Mesenchymal stem cell (in vitro differentiated cells and primary cell): ENCODE measurements around the gene FNDC4. TPM values are rescaled to one million over a fixed set of nuclear protein-coding genes. Genes with fewer than 3 reads are reported as not detected.
A peak's percentile ranks its signal among the peaks of the same experiment; 100 is the strongest.
"Not testable (repeated sequence)": the region's sequence is repeated elsewhere in the genome, so short reads cannot be mapped to it uniquely, and the experiment has no call there.

Experiments used
- DNase-seq: peaks from one replicate; pipeline ENCODE4 v3.0.0-alpha.2; 2013
- H2AFZ ChIP-seq: one replicate; pipeline ENCODE4 v1.6.1; 2013; ENCODE audit warnings: low read depth, mild to moderate bottlenecking, control low read depth, inconsistent platforms, low read length, moderate library complexity
- H2AK5ac ChIP-seq: 2 replicates; pipeline ENCODE4 v1.6.1; 2013; ENCODE audit warnings: low read length, moderate library complexity, mild to moderate bottlenecking, inconsistent platforms; ENCODE audit not compliant: severe bottlenecking
- H2BK120ac ChIP-seq: one replicate; pipeline ENCODE4 v1.6.1; 2013; ENCODE audit warnings: low read depth, mild to moderate bottlenecking, inconsistent platforms, low read length, moderate library complexity
- H2BK12ac ChIP-seq, 2 experiments: one replicate each; pipeline ENCODE4 v1.6.1; 2013; ENCODE audit warnings: inconsistent platforms in 2 of 2, low read length in 2 of 2, mild to moderate bottlenecking in 2 of 2, moderate library complexity in 2 of 2, control low read depth in 1 of 2
- H2BK15ac ChIP-seq: one replicate; pipeline ENCODE4 v1.6.1; 2013; ENCODE audit warnings: mild to moderate bottlenecking, low read depth, inconsistent platforms; ENCODE audit not compliant: poor library complexity, severe bottlenecking
- H2BK5ac ChIP-seq: 2 replicates; pipeline ENCODE4 v1.6.1; 2013; ENCODE audit warnings: low read depth, mild to moderate bottlenecking, low read length, control low read depth, inconsistent platforms; ENCODE audit not compliant: poor library complexity, severe bottlenecking
- H3K14ac ChIP-seq, 2 experiments: one replicate each; pipeline ENCODE4 v1.6.1; 2013; ENCODE audit warnings: inconsistent platforms in 2 of 2, low read length in 2 of 2, control low read depth in 1 of 2, mild to moderate bottlenecking in 1 of 2, moderate library complexity in 1 of 2
- H3K18ac ChIP-seq, 2 experiments: one replicate each; pipeline ENCODE4 v1.6.1; 2013; ENCODE audit warnings: inconsistent platforms in 2 of 2, low read length in 2 of 2, control low read depth in 1 of 2, low read depth in 1 of 2, mild to moderate bottlenecking in 1 of 2
- H3K23ac ChIP-seq, 2 experiments: one replicate each; pipeline ENCODE4 v1.6.1; 2013; ENCODE audit warnings: inconsistent platforms in 2 of 2, low read length in 2 of 2, mild to moderate bottlenecking in 2 of 2, moderate library complexity in 2 of 2, control low read depth in 1 of 2
- H3K27ac ChIP-seq: 2 replicates; pipeline ENCODE4 v1.5.1; 2013; ENCODE audit warnings: mild to moderate bottlenecking, moderate library complexity, low read length, control low read depth, inconsistent platforms; ENCODE audit not compliant: poor library complexity, severe bottlenecking
- H3K27me3 ChIP-seq, 2 experiments: 2 replicates each; pipeline versions ENCODE4 v1.6.1 to v1.7.0; 2013; ENCODE audit warnings: low read length in 2 of 2, mild to moderate bottlenecking in 2 of 2, moderate library complexity in 2 of 2, control low read depth in 1 of 2, inconsistent platforms in 1 of 2; ENCODE audit not compliant: control insufficient read depth in 1 of 2, insufficient read depth in 1 of 2
- H3K36me3 ChIP-seq, 2 experiments: 2 replicates each; pipeline versions ENCODE4 v1.6.1 to v1.7.0; 2013; ENCODE audit warnings: low read length in 2 of 2, control low read depth in 1 of 2, inconsistent platforms in 1 of 2, low read depth in 1 of 2, mild to moderate bottlenecking in 1 of 2; ENCODE audit not compliant: insufficient read depth in 2 of 2, control insufficient read depth in 1 of 2
- H3K4ac ChIP-seq, 2 experiments: one replicate each; pipeline ENCODE4 v1.6.1; 2013; ENCODE audit warnings: inconsistent platforms in 2 of 2, low read length in 2 of 2, mild to moderate bottlenecking in 2 of 2, moderate library complexity in 2 of 2, control low read depth in 1 of 2, low read depth in 1 of 2
- H3K4me1 ChIP-seq: 2 replicates; pipeline ENCODE4 v1.6.1; 2013; ENCODE audit warnings: low read depth, low read length, control low read depth; ENCODE audit not compliant: control insufficient read depth, insufficient read depth
- H3K4me2 ChIP-seq: 2 replicates; pipeline ENCODE4 v1.6.1; 2013; ENCODE audit warnings: low read length, mild to moderate bottlenecking, inconsistent platforms; ENCODE audit not compliant: poor library complexity, severe bottlenecking
- H3K4me3 ChIP-seq, 2 experiments: 2 replicates each; pipeline versions ENCODE4 v1.5.1 to v1.7.0; 2013; ENCODE audit warnings: low read length in 2 of 2, mild to moderate bottlenecking in 2 of 2, control low read depth in 1 of 2, low read depth in 1 of 2; ENCODE audit not compliant: insufficient read depth in 1 of 2
- H3K79me1 ChIP-seq: replicated peaks from 2 replicates; pipeline ENCODE4 v1.6.1; 2013; ENCODE audit warnings: mild to moderate bottlenecking, control low read depth, low read length, inconsistent platforms; ENCODE audit not compliant: poor library complexity, severe bottlenecking
- H3K9ac ChIP-seq: 2 replicates; pipeline ENCODE4 v1.7.0; 2013; ENCODE audit warnings: mild to moderate bottlenecking, low read length, moderate library complexity
- H3K9me3 ChIP-seq: 2 replicates; pipeline ENCODE4 v1.7.0; 2013; ENCODE audit warnings: mild to moderate bottlenecking, low read length; ENCODE audit not compliant: control insufficient read depth
- H4K8ac ChIP-seq: one replicate; pipeline ENCODE4 v1.6.1; 2013; ENCODE audit warnings: inconsistent platforms, mild to moderate bottlenecking, low read length, moderate library complexity
- H4K91ac ChIP-seq: one replicate; pipeline ENCODE4 v1.6.1; 2013; ENCODE audit warnings: mild to moderate bottlenecking, low read length, inconsistent platforms
- WGBS: methylation state at CpG from one replicate; pipeline ENCODE4 v1.1.7; 2013; ENCODE audit warnings: mixed read lengths; 5-methylcytosine and 5-hydroxymethylcytosine counted together
- polyA plus RNA-seq, 2 experiments: library from polyadenylated mRNA; stranded (reverse); fragments of 200-250 nt; gene quantifications; one replicate each; pipeline ENCODE4 v1.2.3, GENCODE V29; 2013

The FNDC4 gene, protein sequence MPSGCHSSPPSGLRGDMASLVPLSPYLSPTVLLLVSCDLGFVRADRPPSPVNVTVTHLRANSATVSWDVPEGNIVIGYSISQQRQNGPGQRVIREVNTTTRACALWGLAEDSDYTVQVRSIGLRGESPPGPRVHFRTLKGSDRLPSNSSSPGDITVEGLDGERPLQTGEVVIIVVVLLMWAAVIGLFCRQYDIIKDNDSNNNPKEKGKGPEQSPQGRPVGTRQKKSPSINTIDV
- polyA plus RNA-seq (2013, experiment 1 of 2) = 3.7 TPM
- polyA plus RNA-seq (2013, experiment 2 of 2) = 3.2 TPM

DNA sequence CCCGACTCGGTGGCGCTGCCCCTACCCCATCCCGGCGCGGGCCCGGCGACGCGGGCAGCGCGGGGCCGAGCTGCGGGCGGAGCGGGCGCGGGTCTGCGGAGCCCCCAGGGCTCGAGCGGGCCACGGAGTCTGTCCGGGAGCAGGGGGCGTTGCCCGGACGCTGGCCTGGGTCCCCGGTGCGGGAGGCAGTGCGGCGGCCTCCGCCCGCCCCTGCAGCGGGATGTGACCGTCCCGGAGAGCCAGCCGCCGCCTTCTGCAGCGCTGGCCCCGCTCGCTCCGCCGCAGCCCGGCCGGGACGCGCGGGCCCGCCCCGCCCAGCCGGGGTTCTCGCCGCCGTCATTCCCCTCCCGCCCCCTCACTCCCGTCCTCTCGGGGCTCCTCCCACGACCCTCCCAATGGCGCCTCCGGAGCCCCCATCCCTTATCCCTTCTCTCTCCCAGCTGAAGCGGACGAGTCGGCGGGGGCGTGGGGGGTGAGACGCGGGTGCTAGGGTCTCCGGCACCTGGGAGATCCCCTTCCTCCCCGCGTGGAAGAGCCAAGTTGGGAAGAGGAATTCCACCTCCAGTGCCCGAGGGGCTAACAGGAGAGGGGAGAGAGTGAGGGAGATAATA is at the start of gene FNDC4:
Gene FNDC4 (minus strand): TSS at position 257 of the 611 bp plus-strand sequence. CDS start 521 bp downstream, outside the sequence.
- no peak within 1 kb of the TSS for H2BK5ac ChIP-seq
- H3K36me3 ChIP-seq = peaks cover 4 to 22% of the 10 kb centered on the region in 2 experiments
- peak within 1 kb of the TSS in 1 of 2 experiments; percentile 63 for H3K18ac ChIP-seq
- no peaks in the 10 kb centered on the region for H3K9me3 ChIP-seq
- H2BK15ac ChIP-seq = peak within 1 kb of the TSS; percentile 74
- H3K4me1 ChIP-seq = peaks cover 12% of the 10 kb centered on the region
- no peak within 1 kb of the TSS for H3K27ac ChIP-seq
- no peak within 1 kb of the TSS for H3K14ac ChIP-seq
- H3K27me3 ChIP-seq = peaks cover 0 to 25% of the 10 kb centered on the region in 2 experiments
- H3K23ac ChIP-seq = no peak within 1 kb of the TSS
- WGBS = 0% methylated on average over 30 of the region's 70 CpGs
- H3K4ac ChIP-seq = peak within 1 kb of the TSS in 1 of 2 experiments; percentile 33
- H2BK120ac ChIP-seq = no peak within 1 kb of the TSS
- H2AFZ ChIP-seq = peak within 1 kb of the TSS; percentile 54
- H4K8ac ChIP-seq = peak within 1 kb of the TSS; percentile 14
- peak within 1 kb of the TSS; percentile 82 to 88 for H3K4me3 ChIP-seq
- peaks cover 6% of the 10 kb centered on the region for H3K79me1 ChIP-seq
- H3K4me2 ChIP-seq = peak within 1 kb of the TSS; percentile 88
- H4K91ac ChIP-seq = no peak within 1 kb of the TSS
- no peak within 1 kb of the TSS for H2BK12ac ChIP-seq
- H3K9ac ChIP-seq = peak within 1 kb of the TSS; percentile 91
- peak; percentile 18 for DNase-seq
- no peak within 1 kb of the TSS for H2AK5ac ChIP-seq

DNA sequence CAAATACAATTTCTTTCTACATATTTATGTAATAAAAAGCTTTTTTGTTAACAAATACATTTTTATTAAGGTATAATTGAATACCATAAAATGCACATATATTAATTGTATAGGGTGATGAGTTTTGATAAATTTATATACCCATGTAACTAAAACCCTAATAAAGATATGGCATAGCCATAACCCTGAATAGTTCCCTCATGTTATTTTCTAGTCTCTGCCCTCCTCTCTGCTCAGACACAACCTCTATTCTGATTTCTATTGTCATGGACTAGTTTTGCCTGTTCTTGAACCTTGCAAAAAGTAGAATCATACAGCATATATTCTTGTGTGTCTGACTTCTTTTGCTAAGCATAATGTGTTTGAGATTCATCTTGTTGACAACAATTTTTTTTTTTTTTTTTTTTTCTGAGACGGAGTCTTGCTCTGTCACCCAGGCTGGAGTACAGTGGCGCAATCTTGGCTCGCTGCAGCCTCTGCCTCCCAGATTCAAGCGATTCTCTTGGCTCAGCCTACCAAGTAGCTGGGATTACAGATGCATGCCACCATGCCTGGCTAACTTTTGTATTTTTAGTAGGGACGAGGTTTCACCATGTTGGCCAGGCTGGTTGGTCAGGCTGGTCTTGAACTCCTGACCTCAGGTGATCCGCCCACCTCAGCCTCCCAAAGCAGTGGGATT is 49.3 kb upstream of the FNDC4 start:
- no peaks in the 10 kb centered on the region for H3K27me3 ChIP-seq
- no peak for DNase-seq
- H3K4me3 ChIP-seq = no peak overlapping the region
- no peak overlapping the region for H3K9ac ChIP-seq
- no peaks in the 10 kb centered on the region for H3K9me3 ChIP-seq
- no peak overlapping the region for H2BK5ac ChIP-seq
- H2BK12ac ChIP-seq = no peak overlapping the region
- no peak overlapping the region for H3K4me2 ChIP-seq
- no peak overlapping the region for H4K8ac ChIP-seq
- no peak overlapping the region for H3K4ac ChIP-seq
- H2AK5ac ChIP-seq = no peak overlapping the region
- no peaks in the 10 kb centered on the region for H3K4me1 ChIP-seq
- no peak overlapping the region for H2AFZ ChIP-seq
- H3K79me1 ChIP-seq = no peaks in the 10 kb centered on the region
- H3K27ac ChIP-seq = no peak overlapping the region
- no peak overlapping the region for H3K14ac ChIP-seq
- 88% methylated on average over 6 of the region's 6 CpGs for WGBS
- H2BK120ac ChIP-seq = no peak overlapping the region
- no peak overlapping the region for H2BK15ac ChIP-seq
- no peak overlapping the region for H3K18ac ChIP-seq
- no peak overlapping the region for H3K23ac ChIP-seq
- H4K91ac ChIP-seq = no peak overlapping the region
- no peaks in the 10 kb centered on the region for H3K36me3 ChIP-seq

DNA sequence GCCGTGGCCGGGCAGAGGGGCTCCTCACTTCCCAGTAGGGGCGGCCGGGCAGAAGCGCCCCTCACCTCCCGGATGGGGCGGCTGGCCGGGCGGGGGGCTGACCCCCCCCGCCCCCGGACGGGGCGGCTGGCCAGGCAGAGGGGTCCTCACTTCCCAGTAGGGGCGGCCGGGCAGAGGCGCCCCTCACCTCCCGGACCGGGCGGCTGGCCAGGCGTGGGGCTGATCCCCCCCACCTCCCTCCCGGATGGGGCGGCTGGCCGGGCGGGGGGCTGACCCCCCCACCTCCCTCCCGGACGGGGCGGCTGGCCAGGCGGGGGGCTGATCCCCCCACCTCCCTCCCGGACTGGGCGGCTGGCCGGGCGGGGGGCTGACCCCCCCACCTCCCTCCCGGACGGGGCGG is 44.6 kb upstream of the FNDC4 start:
- H3K4ac ChIP-seq, H2BK5ac ChIP-seq, H3K14ac ChIP-seq, H3K9ac ChIP-seq, H2AK5ac ChIP-seq, DNase-seq, H3K9me3 ChIP-seq, H4K8ac ChIP-seq, H3K23ac ChIP-seq, H3K4me1 ChIP-seq, H3K79me1 ChIP-seq, H3K4me3 ChIP-seq, H3K27ac ChIP-seq, H3K36me3 ChIP-seq, H3K18ac ChIP-seq, H2BK15ac ChIP-seq, H4K91ac ChIP-seq, H2BK120ac ChIP-seq, H3K4me2 ChIP-seq, H2AFZ ChIP-seq, H2BK12ac ChIP-seq: not testable (repeated sequence)
- H3K27me3 ChIP-seq = peaks cover 14 to 16% of the 10 kb centered on the region in 2 experiments
- WGBS = no CpG with 5 or more reads among the region's 35 CpGs

DNA sequence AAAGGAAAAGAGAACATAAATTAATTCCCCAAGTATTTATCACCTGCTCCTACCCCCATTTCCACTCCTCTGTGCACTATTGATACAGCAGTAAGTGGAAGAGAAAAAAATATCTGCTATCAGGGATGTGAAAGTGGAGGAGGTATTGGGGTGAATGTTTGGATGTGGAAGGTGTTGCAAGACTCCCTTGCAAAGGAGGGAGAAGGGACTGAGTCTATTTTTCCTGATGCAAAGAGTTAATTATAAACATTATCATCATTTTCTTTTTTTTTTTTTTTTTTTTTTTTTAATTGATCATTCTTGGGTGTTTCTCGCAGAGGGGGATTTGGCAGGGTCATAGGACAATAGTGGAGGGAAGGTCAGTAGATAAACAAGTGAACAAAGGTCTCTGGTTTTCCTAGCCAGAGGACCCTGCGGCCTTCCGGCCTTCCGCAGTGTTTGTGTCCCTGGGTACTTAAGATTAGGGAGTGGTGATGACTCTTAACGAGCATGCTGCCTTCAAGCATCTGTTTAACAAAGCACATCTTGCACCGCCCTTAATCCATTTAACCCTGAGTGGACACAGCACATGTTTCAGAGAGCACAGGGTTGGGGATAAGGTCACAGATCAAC is 43.9 kb upstream of the FNDC4 start:
- not testable (repeated sequence) for H4K91ac ChIP-seq, H3K4me2 ChIP-seq, H3K27ac ChIP-seq, H3K36me3 ChIP-seq, H3K4me1 ChIP-seq, H3K79me1 ChIP-seq, H3K18ac ChIP-seq, H3K23ac ChIP-seq, H2BK12ac ChIP-seq, H2AFZ ChIP-seq, H3K9ac ChIP-seq, H2AK5ac ChIP-seq, H2BK5ac ChIP-seq, H3K4me3 ChIP-seq, H2BK15ac ChIP-seq, H3K14ac ChIP-seq, H4K8ac ChIP-seq, H3K4ac ChIP-seq, H2BK120ac ChIP-seq, DNase-seq, H3K9me3 ChIP-seq
- WGBS = no CpG with 5 or more reads among the region's 6 CpGs
- peaks cover 14 to 16% of the 10 kb centered on the region in 2 experiments for H3K27me3 ChIP-seq
